Chondrocyte (in vitro differentiated cells): ENCODE measurements around the gene NCLN. TPM values are rescaled to one million over a fixed set of nuclear protein-coding genes. Genes with fewer than 3 reads are reported as not detected.

Experiments used
- DNase-seq: peaks from one replicate; pipeline ENCODE4 v3.0.0; 2021; ENCODE audit warnings: mixed read lengths, low spot score
- H3K27ac Mint-ChIP-seq: one replicate; pipeline ENCODE4 v1.8.0; 2021; ENCODE audit warnings: mild to moderate bottlenecking, moderate library complexity, mixed read lengths; ENCODE audit not compliant: unreplicated experiment
- H3K27me3 Mint-ChIP-seq: 2 replicates; pipeline ENCODE4 v1.8.0; 2021; ENCODE audit warnings: low read depth, mixed read lengths
- H3K36me3 Mint-ChIP-seq: 2 replicates; pipeline ENCODE4 v1.8.0; 2021; ENCODE audit warnings: low read depth, mixed read lengths
- H3K4me1 Mint-ChIP-seq: 2 replicates; pipeline ENCODE4 v1.8.0; 2021; ENCODE audit warnings: low read depth, mild to moderate bottlenecking, mixed read lengths
- H3K4me3 Mint-ChIP-seq: one replicate; pipeline ENCODE4 v1.8.0; 2021; ENCODE audit warnings: mild to moderate bottlenecking, moderate library complexity, mixed read lengths; ENCODE audit not compliant: unreplicated experiment
- H3K9me3 Mint-ChIP-seq: 2 replicates; pipeline ENCODE4 v1.8.0; 2021; ENCODE audit warnings: low read depth, mixed read lengths
- total RNA-seq: library from RNA; stranded (reverse); gene quantifications from 3 replicates; pipeline ENCODE4 v1.2.1, GENCODE V29; 2021
- TF ChIP-seq, protein P1 (sequence below): fragments of 200-600 bp; sonication (generic); IDR thresholded peaks from 2 replicates; pipeline ENCODE4 v1.5.0; 2021; ENCODE audit warnings: antibody characterized with exemption, mild to moderate bottlenecking, moderate library complexity

The NCLN gene
- total RNA-seq, 1 donor from 2014 or later, result 80.7 TPM

GRCh38 chr19:3245050-3245449 lies 59.3 kb downstream of the NCLN start:
- no peak for DNase-seq
- TF ChIP-seq, protein P1, sequence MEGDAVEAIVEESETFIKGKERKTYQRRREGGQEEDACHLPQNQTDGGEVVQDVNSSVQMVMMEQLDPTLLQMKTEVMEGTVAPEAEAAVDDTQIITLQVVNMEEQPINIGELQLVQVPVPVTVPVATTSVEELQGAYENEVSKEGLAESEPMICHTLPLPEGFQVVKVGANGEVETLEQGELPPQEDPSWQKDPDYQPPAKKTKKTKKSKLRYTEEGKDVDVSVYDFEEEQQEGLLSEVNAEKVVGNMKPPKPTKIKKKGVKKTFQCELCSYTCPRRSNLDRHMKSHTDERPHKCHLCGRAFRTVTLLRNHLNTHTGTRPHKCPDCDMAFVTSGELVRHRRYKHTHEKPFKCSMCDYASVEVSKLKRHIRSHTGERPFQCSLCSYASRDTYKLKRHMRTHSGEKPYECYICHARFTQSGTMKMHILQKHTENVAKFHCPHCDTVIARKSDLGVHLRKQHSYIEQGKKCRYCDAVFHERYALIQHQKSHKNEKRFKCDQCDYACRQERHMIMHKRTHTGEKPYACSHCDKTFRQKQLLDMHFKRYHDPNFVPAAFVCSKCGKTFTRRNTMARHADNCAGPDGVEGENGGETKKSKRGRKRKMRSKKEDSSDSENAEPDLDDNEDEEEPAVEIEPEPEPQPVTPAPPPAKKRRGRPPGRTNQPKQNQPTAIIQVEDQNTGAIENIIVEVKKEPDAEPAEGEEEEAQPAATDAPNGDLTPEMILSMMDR, result no peak
- Mint-ChIP-seq H3K27me3 (peaks cover 9% of the 10 kb centered on the region), H3K9me3 (no peaks in the 10 kb centered on the region), H3K4me1 (no peaks in the 10 kb centered on the region), H3K27ac (no peak overlapping the region), H3K4me3 (no peak overlapping the region), H3K36me3 (no peaks in the 10 kb centered on the region)

- Mint-ChIP-seq H3K36me3 (no peaks in the 10 kb centered on the region), H3K4me3 (no peak overlapping the region), H3K4me1 (no peaks in the 10 kb centered on the region), H3K27ac (no peak overlapping the region), H3K27me3 (peaks cover 8% of the 10 kb centered on the region), H3K9me3 (peaks cover 9% of the 10 kb centered on the region)
- DNase-seq, result no peak
- TF ChIP-seq, protein P1, result no peak
Observed at GRCh38 chr19:3248728-3249326, 63.1 kb downstream of the NCLN start.

DNA sequence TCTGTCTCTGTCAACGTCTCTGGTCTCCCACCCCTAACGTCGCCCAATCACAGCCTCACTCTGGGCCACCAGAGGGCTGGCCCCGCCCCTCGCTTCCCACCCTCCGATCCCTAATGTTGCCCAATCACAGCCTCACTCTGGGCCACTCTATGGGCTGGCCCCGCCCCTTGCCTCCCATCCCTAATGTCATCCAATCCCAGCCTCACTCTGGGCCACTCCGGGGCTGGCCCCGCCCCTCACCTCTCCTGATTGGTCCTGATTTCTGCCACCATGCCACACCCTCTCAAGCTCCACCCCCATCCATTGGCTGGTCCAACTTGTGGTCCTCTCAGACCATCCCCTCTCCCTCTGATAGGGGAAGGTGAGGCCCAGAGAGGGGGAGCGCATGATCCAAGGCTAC lies 63.7 kb downstream of the NCLN start:
- peaks cover 14% of the 10 kb centered on the region for H3K9me3 Mint-ChIP-seq
- H3K27me3 Mint-ChIP-seq, result peaks cover 12% of the 10 kb centered on the region
- H3K4me1 Mint-ChIP-seq, result no peaks in the 10 kb centered on the region
- TF ChIP-seq, protein P1, result no peak
- no peak for DNase-seq
- H3K4me3 Mint-ChIP-seq, result no peak overlapping the region
- H3K36me3 Mint-ChIP-seq, result no peaks in the 10 kb centered on the region
- H3K27ac Mint-ChIP-seq, result no peak overlapping the region

- Mint-ChIP-seq H3K4me1 (no peaks in the 10 kb centered on the region), H3K4me3 (no peak overlapping the region), H3K9me3 (peaks cover 17% of the 10 kb centered on the region), H3K36me3 (no peaks in the 10 kb centered on the region), H3K27me3 (peaks cover 19% of the 10 kb centered on the region), H3K27ac (no peak overlapping the region)
- TF ChIP-seq, protein P1, result peak; percentile 72
- no peak for DNase-seq
Observed at GRCh38 chr19:3250675-3251074, 64.9 kb downstream of the NCLN start.

DNA sequence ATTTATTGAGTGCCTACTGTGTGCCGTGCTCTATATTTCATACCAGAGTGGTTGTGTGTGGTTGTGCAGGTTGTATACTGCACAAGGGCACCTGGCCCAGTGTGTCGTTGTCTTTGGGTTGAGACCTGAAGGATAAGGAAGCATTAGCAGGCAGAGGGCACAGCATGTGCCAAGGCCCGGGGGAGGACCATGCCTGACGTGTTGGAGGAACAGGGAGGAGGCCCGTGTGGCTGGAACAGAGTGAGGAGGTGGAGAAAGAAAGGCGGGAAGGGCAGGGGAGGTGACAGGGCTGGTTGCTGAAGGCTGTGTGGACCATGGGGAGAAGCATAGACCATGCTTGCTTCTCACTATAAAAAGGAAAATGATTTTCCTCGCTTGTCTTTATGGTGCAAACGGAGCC lies 65.5 kb downstream of the NCLN start:
- H3K36me3 Mint-ChIP-seq, result no peaks in the 10 kb centered on the region
- H3K27ac Mint-ChIP-seq, result no peak overlapping the region
- H3K4me1 Mint-ChIP-seq, result no peaks in the 10 kb centered on the region
- no peak for DNase-seq
- TF ChIP-seq, protein P1, result no peak
- peaks cover 19% of the 10 kb centered on the region for H3K27me3 Mint-ChIP-seq
- H3K4me3 Mint-ChIP-seq, result no peak overlapping the region
- peaks cover 17% of the 10 kb centered on the region for H3K9me3 Mint-ChIP-seq
